Stimulated activated CD8-positive, alpha-beta memory T cell treated with anti-CD3 and anti-CD28 coated beads, Interleukin-12 subunit alpha, Interleukin-12 subunit beta, amount 100 ng/mL, for 24 hours (primary cell): ENCODE measurements around the gene SYT12.
"Not testable (repeated sequence)": the region's sequence is repeated elsewhere in the genome, so short reads cannot be mapped to it uniquely, and the experiment has no call there.

ENCODE experiments used
- DNase-seq: peaks from one replicate; pipeline ENCODE4 v3.0.0-alpha.2; 2020; ENCODE audit errors: extremely low read depth

SYT12 gene

GRCh38 chr11:67022961-67023956 lies at the start of gene SYT12:
Gene SYT12 (plus strand): TSS chr11:67023134. CDS start chr11:67030145, 7,011 bp downstream.
- no peak for DNase-seq

- no peak for DNase-seq
These were observed 48.9 kb upstream of the SYT12 start for GRCh38 chr11:66973956-66974580.

- DNase-seq, result no peak
These were observed 48.1 kb upstream of the SYT12 start, which contains the start of gene C11orf86 for GRCh38 chr11:66974724-66975404. Gene C11orf86 (plus strand): TSS chr11:66975304. CDS start chr11:66975363, 59 bp downstream.

- DNase-seq, result no peak
These were observed 47.4 kb upstream of the SYT12 start for GRCh38 chr11:66975405-66976027.

- DNase-seq, result no peak
These were observed 46.9 kb upstream of the SYT12 start for GRCh38 chr11:66976028-66976467.

- DNase-seq, result no peak
These were observed 46.0 kb upstream of the SYT12 start for GRCh38 chr11:66976925-66977324.

GRCh38 chr11:66978229-66978628 lies 44.7 kb upstream of the SYT12 start:
- no peak for DNase-seq

GRCh38 chr11:66978717-66979116 lies 44.2 kb upstream of the SYT12 start:
- no peak for DNase-seq

GRCh38 chr11:66979336-66979980 lies 43.5 kb upstream of the SYT12 start:
- no peak for DNase-seq

GRCh38 chr11:66981976-66982578 lies 40.9 kb upstream of the SYT12 start:
- no peak for DNase-seq

- no peak for DNase-seq
These were observed 39.5 kb upstream of the SYT12 start for GRCh38 chr11:66983275-66983924.

GRCh38 chr11:66985508-66986177 lies 37.3 kb upstream of the SYT12 start:
- DNase-seq, result no peak

GRCh38 chr11:66986178-66986545 lies 36.8 kb upstream of the SYT12 start:
- DNase-seq, result no peak

GRCh38 chr11:66987158-66987620 lies 35.7 kb upstream of the SYT12 start:
- DNase-seq, result no peak

- no peak for DNase-seq
These were observed 34.9 kb upstream of the SYT12 start for GRCh38 chr11:66987924-66988637.

- not testable (repeated sequence) for DNase-seq
These were observed 34.2 kb upstream of the SYT12 start for GRCh38 chr11:66988741-66989140.

- DNase-seq, result not testable (repeated sequence)
These were observed 33.6 kb upstream of the SYT12 start for GRCh38 chr11:66989360-66989759.

- DNase-seq, result no peak
These were observed 30.9 kb upstream of the SYT12 start for GRCh38 chr11:66992041-66992440.
